MM.1S (cell line): ENCODE measurements around the gene SHKBP1.

Source experiments
- DNase-seq: peaks from one replicate; pipeline ENCODE4 v3.0.0-alpha.2; 2015
- H2AFZ ChIP-seq: fragments of 300-600 bp; sonication (generic); 2 replicates; pipeline ENCODE4 v1.6.0; 2016; ENCODE audit warnings: antibody characterized with exemption, low read length
- H3F3A ChIP-seq: fragments of 300-600 bp; sonication (generic); 2 replicates; pipeline ENCODE4 v1.6.1; 2016; ENCODE audit warnings: mild to moderate bottlenecking, antibody characterized with exemption, low read length, moderate library complexity, mixed read lengths; ENCODE audit not compliant: insufficient read depth
- H3K27ac ChIP-seq: fragments of 300-600 bp; sonication (generic); 2 replicates; pipeline ENCODE4 v1.5.1; 2016; ENCODE audit warnings: mild to moderate bottlenecking, low read length
- H3K27me3 ChIP-seq: fragments of 300-600 bp; sonication (generic); replicated peaks from 2 replicates; pipeline ENCODE4 v1.6.0; 2016; ENCODE audit warnings: low read length; ENCODE audit not compliant: insufficient read depth
- H3K36me3 ChIP-seq: fragments of 300-600 bp; sonication (generic); replicated peaks from 2 replicates; pipeline ENCODE4 v1.6.1; 2016; ENCODE audit warnings: mild to moderate bottlenecking, low read length, mixed read lengths; ENCODE audit not compliant: insufficient read depth
- H3K4me1 ChIP-seq: fragments of 300-600 bp; sonication (generic); 2 replicates; pipeline ENCODE4 v1.6.1; 2016; ENCODE audit warnings: low read length, mixed read lengths
- H3K4me2 ChIP-seq: fragments of 300-600 bp; sonication (generic); 2 replicates; pipeline ENCODE4 v1.6.0; 2016; ENCODE audit warnings: low read depth, low read length
- H3K4me3 ChIP-seq: fragments of 300-600 bp; sonication (generic); 2 replicates; pipeline ENCODE4 v1.5.1; 2016; ENCODE audit warnings: low read length, mixed read lengths
- H3K79me2 ChIP-seq: fragments of 300-600 bp; sonication (generic); 2 replicates; pipeline ENCODE4 v1.6.1; 2016; ENCODE audit warnings: mixed run types, low read length, mixed read lengths
- H3K9ac ChIP-seq: fragments of 300-600 bp; sonication (generic); 2 replicates; pipeline ENCODE4 v1.6.1; 2016; ENCODE audit warnings: low read length, mixed read lengths
- H3K9me2 ChIP-seq: fragments of 300-600 bp; sonication (generic); replicated peaks from 2 replicates; pipeline ENCODE4 v1.6.1; 2016; ENCODE audit warnings: mild to moderate bottlenecking, low read length, mixed read lengths; ENCODE audit not compliant: insufficient read depth
- H3K9me3 ChIP-seq: fragments of 300-600 bp; sonication (generic); replicated peaks from 2 replicates; pipeline ENCODE4 v1.6.1; 2016; ENCODE audit warnings: mild to moderate bottlenecking, low read length, mixed read lengths; ENCODE audit not compliant: insufficient read depth
- H4K20me1 ChIP-seq: fragments of 300-600 bp; sonication (generic); 2 replicates; pipeline ENCODE4 v1.6.1; 2016; ENCODE audit warnings: mild to moderate bottlenecking, low read length, moderate library complexity, mixed read lengths; ENCODE audit not compliant: insufficient read depth
- CTCF ChIP-seq: fragments of 300-600 bp; sonication (generic); IDR thresholded peaks from 2 replicates; pipeline ENCODE4 v1.5.1; 2016; ENCODE audit warnings: antibody characterized with exemption, low read length, mixed read lengths
- EZH2 ChIP-seq: fragments of 300-600 bp; sonication (generic); optimal IDR thresholded peaks from 2 replicates; pipeline ENCODE3; 2017; ENCODE audit warnings: low read depth, mild to moderate bottlenecking, antibody characterized with exemption, low read length, mixed read lengths
- EZH2phosphoT487 ChIP-seq: fragments of 300-600 bp; sonication (generic); IDR thresholded peaks from 2 replicates; pipeline ENCODE4 v1.6.1; 2018; ENCODE audit warnings: antibody characterized with exemption, low read length

The SHKBP1 gene

GRCh38 chr19:40639638-40639982, 62.9 kb downstream of the SHKBP1 start:
- no peak overlapping the region for H2AFZ ChIP-seq
- TF ChIP-seq EZH2phosphoT487, result no peak
- TF ChIP-seq EZH2, result no peak
- TF ChIP-seq CTCF, result no peak
- H3K27ac ChIP-seq, result no peak overlapping the region
- no peaks in the 10 kb centered on the region for H3K4me1 ChIP-seq
- no peaks in the 10 kb centered on the region for H3K9me2 ChIP-seq
- peaks cover 13% of the 10 kb centered on the region for H3K27me3 ChIP-seq
- no peak for DNase-seq
- H4K20me1 ChIP-seq, result no peaks in the 10 kb centered on the region
- no peaks in the 10 kb centered on the region for H3F3A ChIP-seq
- no peak overlapping the region for H3K9ac ChIP-seq
- H3K4me2 ChIP-seq, result no peak overlapping the region
- no peaks in the 10 kb centered on the region for H3K79me2 ChIP-seq
- H3K9me3 ChIP-seq, result no peaks in the 10 kb centered on the region
- H3K4me3 ChIP-seq, result no peak overlapping the region
- no peaks in the 10 kb centered on the region for H3K36me3 ChIP-seq

- peaks cover 11% of the 10 kb centered on the region for H3K27me3 ChIP-seq
- H2AFZ ChIP-seq, result no peak overlapping the region
- H3K4me1 ChIP-seq, result no peaks in the 10 kb centered on the region
- no peak overlapping the region for H3K4me3 ChIP-seq
- DNase-seq, result no peak
- no peak overlapping the region for H3K27ac ChIP-seq
- TF ChIP-seq EZH2phosphoT487 (no peak), CTCF (no peak), EZH2 (no peak)
- H4K20me1 ChIP-seq, result no peaks in the 10 kb centered on the region
- H3F3A ChIP-seq, result no peaks in the 10 kb centered on the region
- H3K36me3 ChIP-seq, result no peaks in the 10 kb centered on the region
- no peaks in the 10 kb centered on the region for H3K9me3 ChIP-seq
- no peak overlapping the region for H3K9ac ChIP-seq
- H3K4me2 ChIP-seq, result no peak overlapping the region
- no peaks in the 10 kb centered on the region for H3K9me2 ChIP-seq
- H3K79me2 ChIP-seq, result no peaks in the 10 kb centered on the region
Observed at GRCh38 chr19:40640744-40641143, 64.1 kb downstream of the SHKBP1 start.
